ENCODE measurements around the gene SERPINI1.

- no peak for TF ChIP-seq CTCF (IDR thresholded peaks at IDR 0.05)
- TF ChIP-seq POLR2A (IDR thresholded peaks at IDR 0.05), result no peak
Measured at GRCh38 chr3:167731393-167731792, 4.1 kb upstream of the SERPINI1 start.

Measured in testis (tissue), 2 donors.